HG03066 (cell line): Measurements from ENCODE around the gene SIMC1.
A peak's percentile ranks its signal among the peaks of the same experiment; 100 is the strongest.
"Not testable (repeated sequence)": the region's sequence is repeated elsewhere in the genome, so short reads cannot be mapped to it uniquely, and the experiment has no call there.

ENCODE experiments used
- ATAC-seq: cut with Tn5 transposase; IDR thresholded peaks from one replicate; pipeline ENCODE4 v1.9.1; 2021; ENCODE audit warnings: low read depth; ENCODE audit not compliant: unreplicated experiment

SIMC1 gene

GRCh38 chr5:176237971-176238644 is at the start of gene SIMC1:
TSS of gene SIMC1 (plus strand) at chr5:176238424. CDS start at chr5:176238509, 85 bp downstream.
- peak; percentile 60 for ATAC-seq

GRCh38 chr5:176188506-176189193 is 49.6 kb upstream of the SIMC1 start:
- ATAC-seq, result no peak

- ATAC-seq, result no peak
Measured at GRCh38 chr5:176189857-176190256, 48.4 kb upstream of the SIMC1 start.

- no peak for ATAC-seq
Measured at GRCh38 chr5:176190886-176191755, 47.1 kb upstream of the SIMC1 start.

GRCh38 chr5:176192094-176192721 is 46.0 kb upstream of the SIMC1 start:
- ATAC-seq, result no peak

GRCh38 chr5:176192722-176193117 is 45.5 kb upstream of the SIMC1 start:
- ATAC-seq, result not testable (repeated sequence)

- not testable (repeated sequence) for ATAC-seq
Measured at GRCh38 chr5:176193636-176194035, 44.6 kb upstream of the SIMC1 start.

- not testable (repeated sequence) for ATAC-seq
Measured at GRCh38 chr5:176194238-176195083, 43.8 kb upstream of the SIMC1 start.

- not testable (repeated sequence) for ATAC-seq
Measured at GRCh38 chr5:176195084-176195413, 43.2 kb upstream of the SIMC1 start.

GRCh38 chr5:176195487-176196207 is 42.6 kb upstream of the SIMC1 start:
- not testable (repeated sequence) for ATAC-seq

GRCh38 chr5:176196781-176197180 is 41.4 kb upstream of the SIMC1 start:
- ATAC-seq, result not testable (repeated sequence)

- ATAC-seq, result not testable (repeated sequence)
Measured at GRCh38 chr5:176197234-176197858, 40.9 kb upstream of the SIMC1 start.

GRCh38 chr5:176198299-176198698 is 39.9 kb upstream of the SIMC1 start:
- not testable (repeated sequence) for ATAC-seq

GRCh38 chr5:176198991-176199733 is 39.1 kb upstream of the SIMC1 start:
- not testable (repeated sequence) for ATAC-seq

GRCh38 chr5:176199803-176200399 is 38.3 kb upstream of the SIMC1 start:
- not testable (repeated sequence) for ATAC-seq

GRCh38 chr5:176201811-176202210 is 36.4 kb upstream of the SIMC1 start:
- ATAC-seq, result no peak

GRCh38 chr5:176203086-176203485 is 35.1 kb upstream of the SIMC1 start:
- no peak for ATAC-seq

- not testable (repeated sequence) for ATAC-seq
Measured at GRCh38 chr5:176203535-176203934, 34.7 kb upstream of the SIMC1 start.
